Sigmoid colon (tissue), 4 donors: ENCODE data around the gene IFI27L1.

Experiments used
- EP300 ChIP-seq, 4 donors: sonication (generic); formaldehyde crosslinking; IDR thresholded peaks; one replicate each; pipeline ENCODE4 v1.6.1; 2017; ENCODE audit warnings: antibody characterized with exemption in 4 of 4
- POLR2A ChIP-seq, 2 donors: fragments of 450-650 bp; IDR thresholded peaks; one replicate each; pipeline ENCODE4 v1.6.1; 2016; ENCODE audit warnings: antibody characterized with exemption in 2 of 2, mild to moderate bottlenecking in 2 of 2, moderate library complexity in 2 of 2
- POLR2AphosphoS5 ChIP-seq, 4 donors: sonication (generic); formaldehyde crosslinking; IDR thresholded peaks; one replicate each; pipeline ENCODE4 v1.6.1; 2017; ENCODE audit warnings: antibody characterized with exemption in 4 of 4
- TF ChIP-seq, protein P1 (sequence below), 4 experiments: fragments of 450-650 bp in 3 of 4; fragments of 200-600 bp in 1 of 4; IDR thresholded peaks; one replicate each; pipeline ENCODE4 v1.5.1; 2016 to 2019; ENCODE audit warnings: antibody characterized with exemption in 4 of 4, mild to moderate bottlenecking in 3 of 4, moderate library complexity in 2 of 4

DNA sequence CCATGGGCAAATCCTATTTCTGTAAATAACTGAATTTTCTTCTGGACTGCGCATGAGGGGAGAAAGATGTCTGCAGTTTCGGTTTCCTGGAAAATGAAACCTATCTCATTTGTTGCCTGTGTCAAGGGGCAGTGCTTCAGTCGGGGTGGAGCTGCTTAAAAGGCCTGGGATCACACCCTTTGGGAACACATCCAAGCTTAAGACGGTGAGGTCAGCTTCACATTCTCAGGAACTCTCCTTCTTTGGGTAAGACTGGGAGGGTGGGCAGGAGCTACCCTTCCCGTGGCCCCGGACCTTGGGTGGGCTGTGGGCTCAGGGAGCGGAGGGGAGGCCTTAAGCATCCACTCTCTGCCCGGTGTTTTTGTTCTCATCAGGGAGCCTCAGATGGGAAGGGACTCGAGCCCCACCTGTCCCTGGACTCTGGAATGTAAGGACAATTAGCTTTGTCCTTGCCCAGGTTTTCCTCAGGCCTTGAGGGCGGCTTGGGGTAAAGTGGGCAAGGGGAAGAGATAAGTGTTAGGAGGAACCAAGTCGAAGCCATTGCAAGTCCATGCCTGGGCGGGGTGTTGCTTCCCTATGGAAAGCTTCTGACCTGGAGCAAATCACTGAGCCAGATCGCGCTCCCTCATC, 29.6 kb downstream of the IFI27L1 start, which contains the start of gene IFI27:
- TF ChIP-seq, protein P1, sequence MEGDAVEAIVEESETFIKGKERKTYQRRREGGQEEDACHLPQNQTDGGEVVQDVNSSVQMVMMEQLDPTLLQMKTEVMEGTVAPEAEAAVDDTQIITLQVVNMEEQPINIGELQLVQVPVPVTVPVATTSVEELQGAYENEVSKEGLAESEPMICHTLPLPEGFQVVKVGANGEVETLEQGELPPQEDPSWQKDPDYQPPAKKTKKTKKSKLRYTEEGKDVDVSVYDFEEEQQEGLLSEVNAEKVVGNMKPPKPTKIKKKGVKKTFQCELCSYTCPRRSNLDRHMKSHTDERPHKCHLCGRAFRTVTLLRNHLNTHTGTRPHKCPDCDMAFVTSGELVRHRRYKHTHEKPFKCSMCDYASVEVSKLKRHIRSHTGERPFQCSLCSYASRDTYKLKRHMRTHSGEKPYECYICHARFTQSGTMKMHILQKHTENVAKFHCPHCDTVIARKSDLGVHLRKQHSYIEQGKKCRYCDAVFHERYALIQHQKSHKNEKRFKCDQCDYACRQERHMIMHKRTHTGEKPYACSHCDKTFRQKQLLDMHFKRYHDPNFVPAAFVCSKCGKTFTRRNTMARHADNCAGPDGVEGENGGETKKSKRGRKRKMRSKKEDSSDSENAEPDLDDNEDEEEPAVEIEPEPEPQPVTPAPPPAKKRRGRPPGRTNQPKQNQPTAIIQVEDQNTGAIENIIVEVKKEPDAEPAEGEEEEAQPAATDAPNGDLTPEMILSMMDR (IDR thresholded peaks at IDR 0.05) = no peak
- TF ChIP-seq POLR2AphosphoS5 (IDR thresholded peaks at IDR 0.05) (peak; percentile 59 to 89 (median 86)), POLR2A (IDR thresholded peaks at IDR 0.05) (peak in 1 of 2 donors; percentile 46), EP300 (IDR thresholded peaks at IDR 0.05) (no peak)
